ENCODE results near the gene BACH1.

BACH1 gene

GRCh38 chr21:29289317-29289716 is 9.4 kb upstream of the BACH1 start:
- no peak for TF ChIP-seq CTCF (IDR thresholded peaks at IDR 0.05; ENCODE audit: extremely low read depth, insufficient read depth, missing control alignments)
- in situ Hi-C loops (cut with MboI; ENCODE audit: low pct_unique_long_range_greater_than_20kb, low sequenced_read_pairs, unreplicated experiment) = no loop called here
- DNase-seq (ENCODE audit: low spot score) = no peak

- in situ Hi-C loops (cut with MboI; ENCODE audit: low pct_unique_long_range_greater_than_20kb, low sequenced_read_pairs, unreplicated experiment) = loop anchor here (10.0 kb wide), 1 partner anchor 55 kb away; no protein-coding TSS in a partner anchor
- DNase-seq (ENCODE audit: low spot score) = no peak
- no peak for TF ChIP-seq CTCF (IDR thresholded peaks at IDR 0.05; ENCODE audit: extremely low read depth, insufficient read depth, missing control alignments)
Observed at GRCh38 chr21:29290240-29290639, 8.5 kb upstream of the BACH1 start.

- in situ Hi-C loops (cut with MboI; ENCODE audit: low pct_unique_long_range_greater_than_20kb, low sequenced_read_pairs, unreplicated experiment) = loop anchor here (10.0 kb wide), 1 partner anchor 59 kb away; no protein-coding TSS in a partner anchor
- peak; percentile 37 for DNase-seq (ENCODE audit: low spot score)
- TF ChIP-seq CTCF (IDR thresholded peaks at IDR 0.05; ENCODE audit: extremely low read depth, insufficient read depth, missing control alignments) = no peak
Observed at GRCh38 chr21:29293495-29293894, 5.2 kb upstream of the BACH1 start.

GRCh38 chr21:29295066-29295650 is 3.6 kb upstream of the BACH1 start:
- TF ChIP-seq CTCF (IDR thresholded peaks at IDR 0.05; ENCODE audit: extremely low read depth, insufficient read depth, missing control alignments) = no peak
- in situ Hi-C loops (cut with MboI; ENCODE audit: low pct_unique_long_range_greater_than_20kb, low sequenced_read_pairs, unreplicated experiment) = loop anchor here (10.0 kb wide), 1 partner anchor 60 kb away; no protein-coding TSS in a partner anchor
- DNase-seq (ENCODE audit: low spot score) = no peak

GRCh38 chr21:29296446-29296845 is 2.3 kb upstream of the BACH1 start:
- TF ChIP-seq CTCF (IDR thresholded peaks at IDR 0.05; ENCODE audit: extremely low read depth, insufficient read depth, missing control alignments) = no peak
- DNase-seq (ENCODE audit: low spot score) = no peak
- in situ Hi-C loops (cut with MboI; ENCODE audit: low pct_unique_long_range_greater_than_20kb, low sequenced_read_pairs, unreplicated experiment) = loop anchor here (10.0 kb wide), 1 partner anchor 62 kb away; no protein-coding TSS in a partner anchor

- no peak for DNase-seq (ENCODE audit: low spot score)
- no peak for TF ChIP-seq CTCF (IDR thresholded peaks at IDR 0.05; ENCODE audit: extremely low read depth, insufficient read depth, missing control alignments)
- in situ Hi-C loops (cut with MboI; ENCODE audit: low pct_unique_long_range_greater_than_20kb, low sequenced_read_pairs, unreplicated experiment) = loop anchor here (10.0 kb wide), 1 partner anchor 63 kb away; no protein-coding TSS in a partner anchor
Observed at GRCh38 chr21:29297483-29298347, 1.0 kb upstream of the BACH1 start.
